GM18502 (cell line): ENCODE data around the gene HK2.
A peak's percentile ranks its signal among the peaks of the same experiment; 100 is the strongest.

ENCODE experiments used
- ATAC-seq: cut with Tn5 transposase; IDR thresholded peaks from one replicate; pipeline ENCODE4 v1.9.1; 2021; ENCODE audit warnings: mild to moderate bottlenecking; ENCODE audit not compliant: unreplicated experiment, poor library complexity

HK2 gene

DNA sequence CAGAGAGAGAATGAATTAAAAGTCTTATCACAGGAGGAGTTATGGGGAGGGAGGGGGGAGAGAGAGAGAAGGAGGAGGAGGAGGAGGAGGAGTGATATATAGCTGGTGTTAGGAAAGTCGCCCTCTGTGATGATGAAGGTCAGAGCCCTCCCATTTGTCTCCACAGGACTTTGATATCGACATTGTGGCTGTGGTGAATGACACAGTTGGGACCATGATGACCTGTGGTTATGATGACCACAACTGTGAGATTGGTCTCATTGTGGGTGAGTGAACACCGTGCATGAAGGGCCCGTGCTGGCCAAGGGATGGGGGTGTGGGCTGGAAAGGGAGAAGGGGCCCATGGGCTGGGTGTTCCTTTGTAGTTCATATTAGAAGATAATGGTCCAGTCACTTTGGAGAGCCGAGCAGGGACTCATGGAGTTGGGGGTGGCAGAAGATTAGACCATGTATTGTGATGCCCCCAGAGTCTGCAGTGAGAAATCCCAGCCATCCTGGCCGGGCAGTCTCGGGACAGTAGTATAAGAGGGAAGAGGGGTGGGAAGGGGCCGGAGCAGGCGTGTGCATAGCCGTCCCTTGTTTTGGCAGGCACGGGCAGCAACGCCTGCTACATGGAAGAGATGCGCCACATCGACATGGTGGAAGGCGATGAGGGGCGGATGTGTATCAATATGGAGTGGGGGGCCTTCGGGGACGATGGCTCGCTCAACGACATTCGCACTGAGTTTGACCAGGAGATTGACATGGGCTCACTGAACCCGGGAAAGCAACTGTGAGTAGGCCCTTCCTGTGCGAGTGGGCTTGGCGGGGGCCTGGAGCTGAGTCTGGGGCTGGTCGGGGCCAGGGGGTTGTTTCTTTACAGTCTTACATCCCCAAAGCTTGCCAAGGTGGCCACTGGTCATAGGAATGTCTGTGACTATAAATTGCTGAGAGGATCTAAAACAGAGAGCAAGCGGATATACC lies 40.0 kb downstream of the HK2 start:
- ATAC-seq, result no peak

DNA sequence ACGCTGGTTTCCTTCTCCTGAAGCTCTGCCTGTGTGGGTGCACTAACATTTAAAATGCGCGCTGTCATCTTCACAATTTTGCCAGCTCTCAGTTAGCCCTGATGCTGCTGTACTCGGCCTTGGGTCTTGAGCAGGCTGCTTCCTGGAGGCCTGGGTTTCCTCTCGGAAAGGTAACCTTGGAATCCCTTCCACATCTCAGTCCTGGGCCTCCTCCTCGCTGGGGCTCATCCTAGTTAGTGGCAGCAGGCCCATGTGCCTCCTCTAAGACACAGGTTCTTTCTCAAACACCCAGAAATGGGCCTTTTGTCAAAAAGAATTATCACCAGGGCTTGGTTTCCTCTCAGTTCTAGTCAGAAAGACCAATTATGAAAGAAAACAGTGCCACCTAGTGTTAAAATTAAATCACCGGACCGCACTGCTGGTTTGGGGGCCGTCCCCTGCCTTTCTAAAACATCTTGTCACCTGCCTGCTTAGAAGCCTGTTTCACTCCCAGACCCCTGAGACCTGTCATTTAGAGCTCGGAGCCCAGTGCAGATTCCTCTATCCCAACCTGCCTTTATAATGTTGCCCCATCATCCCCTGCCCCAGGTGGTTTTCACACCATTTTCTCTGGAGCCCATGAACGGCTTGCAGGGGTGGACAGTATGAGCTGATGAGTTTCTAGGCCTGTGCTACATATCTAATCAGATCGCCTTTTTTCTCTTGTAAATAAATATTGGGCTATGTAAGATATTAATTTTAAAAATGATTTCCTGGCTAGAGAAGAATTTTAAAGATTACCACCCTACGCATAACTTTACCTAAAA lies 42.4 kb downstream of the HK2 start:
- ATAC-seq, result peak; percentile 67

DNA sequence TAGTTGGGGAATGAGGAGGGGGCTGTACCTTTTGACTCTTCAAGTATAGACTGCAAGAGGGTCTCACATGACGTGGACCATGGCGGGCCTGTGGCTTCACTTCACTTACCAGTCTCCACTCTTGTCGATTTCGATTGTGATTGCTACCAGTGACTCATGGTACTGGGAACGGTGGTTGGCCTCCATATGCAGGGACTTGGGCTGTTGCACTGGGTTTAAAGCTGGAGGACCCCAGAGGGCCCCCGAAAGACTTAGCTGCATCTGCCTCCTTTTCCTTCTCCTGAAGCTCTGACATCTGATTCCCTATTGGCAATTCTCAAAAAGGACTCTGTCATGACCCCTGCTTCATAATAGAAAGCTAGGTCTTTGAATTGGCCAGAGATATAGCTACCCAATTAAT lies 43.4 kb downstream of the HK2 start:
- ATAC-seq, result no peak

DNA sequence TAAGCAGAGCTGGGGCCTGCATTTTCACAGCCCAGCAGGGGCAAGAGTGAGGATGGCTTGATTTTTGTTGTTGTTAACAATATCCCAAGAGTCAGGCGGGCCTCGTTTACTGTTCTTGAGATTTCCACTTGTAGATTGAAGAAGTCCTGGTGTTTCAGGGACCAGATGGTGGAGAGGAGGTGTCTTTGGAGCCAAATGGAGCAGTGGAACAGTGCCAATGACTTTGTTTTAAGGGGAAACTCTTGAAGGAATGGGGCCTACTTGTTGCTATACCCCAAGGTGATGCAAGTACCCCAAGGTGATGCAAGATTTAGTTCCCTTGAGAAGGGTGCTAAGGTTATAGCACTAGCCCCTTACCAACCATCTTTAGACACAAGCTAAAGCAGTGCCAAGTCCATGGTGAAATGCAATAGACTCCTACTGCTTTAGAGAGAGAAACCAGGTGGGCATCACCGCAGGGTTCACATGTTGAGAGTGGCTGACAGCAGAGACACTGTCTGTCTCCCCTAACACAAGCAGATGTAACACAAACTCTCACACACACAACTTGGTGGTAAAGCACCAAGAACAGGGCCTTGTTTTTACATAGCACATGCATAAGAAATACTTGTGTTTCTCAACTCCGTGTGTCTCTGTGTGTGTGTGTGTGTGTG lies 44.0 kb downstream of the HK2 start:
- ATAC-seq, result no peak

DNA sequence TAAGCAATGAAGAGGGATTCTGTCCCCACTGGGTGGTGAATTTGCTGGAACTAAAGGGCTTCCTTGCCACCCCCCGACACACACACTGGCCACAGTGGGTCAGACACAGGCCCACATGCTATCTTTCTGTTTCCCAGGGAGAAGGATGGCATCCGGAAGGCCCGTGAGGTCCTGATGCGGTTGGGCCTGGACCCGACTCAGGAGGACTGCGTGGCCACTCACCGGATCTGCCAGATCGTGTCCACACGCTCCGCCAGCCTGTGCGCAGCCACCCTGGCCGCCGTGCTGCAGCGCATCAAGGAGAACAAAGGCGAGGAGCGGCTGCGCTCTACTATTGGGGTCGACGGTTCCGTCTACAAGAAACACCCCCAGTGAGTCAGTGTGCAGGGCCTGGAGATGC lies 44.6 kb downstream of the HK2 start:
- no peak for ATAC-seq

DNA sequence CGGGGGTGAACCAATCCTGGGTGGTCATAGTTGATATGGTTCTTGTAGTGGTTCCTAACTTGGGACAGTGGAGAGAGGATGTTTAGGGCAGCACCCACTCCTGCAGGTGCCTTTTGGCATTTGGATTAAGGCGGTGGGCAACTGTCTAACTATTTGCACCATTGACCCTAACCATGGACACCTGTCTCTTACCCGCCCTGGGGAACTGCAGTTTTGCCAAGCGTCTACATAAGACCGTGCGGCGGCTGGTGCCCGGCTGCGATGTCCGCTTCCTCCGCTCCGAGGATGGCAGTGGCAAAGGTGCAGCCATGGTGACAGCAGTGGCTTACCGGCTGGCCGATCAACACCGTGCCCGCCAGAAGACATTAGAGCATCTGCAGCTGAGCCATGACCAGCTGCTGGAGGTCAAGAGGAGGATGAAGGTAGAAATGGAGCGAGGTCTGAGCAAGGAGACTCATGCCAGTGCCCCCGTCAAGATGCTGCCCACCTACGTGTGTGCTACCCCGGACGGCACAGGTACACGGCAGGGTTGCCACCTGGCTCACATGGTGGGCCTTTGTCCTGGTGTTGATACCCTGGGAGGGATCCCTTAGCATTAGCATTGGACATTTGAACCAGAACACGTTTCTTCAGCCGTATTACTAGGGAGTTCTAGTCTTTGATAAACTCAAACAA lies 46.3 kb downstream of the HK2 start:
- ATAC-seq, result no peak

DNA sequence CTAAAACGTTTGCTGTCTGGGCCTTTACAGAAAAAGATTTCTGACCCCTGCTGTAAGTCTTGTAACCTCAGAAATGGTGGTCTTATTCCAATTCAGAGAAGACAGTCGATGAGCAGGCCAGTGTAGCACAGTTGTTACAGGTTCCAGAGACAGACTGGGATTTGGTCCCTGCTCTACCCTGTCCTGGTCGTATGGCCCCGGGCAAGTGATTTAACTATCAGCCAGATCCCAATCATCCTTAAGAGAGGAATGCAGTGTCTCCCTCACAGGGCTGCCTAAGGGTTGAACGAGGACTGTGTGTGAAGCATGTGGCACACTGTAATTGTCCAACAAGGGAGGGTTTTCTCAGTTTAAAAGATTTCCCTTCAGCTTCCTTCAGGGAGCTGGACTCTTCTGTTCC lies 47.2 kb downstream of the HK2 start:
- ATAC-seq, result no peak

DNA sequence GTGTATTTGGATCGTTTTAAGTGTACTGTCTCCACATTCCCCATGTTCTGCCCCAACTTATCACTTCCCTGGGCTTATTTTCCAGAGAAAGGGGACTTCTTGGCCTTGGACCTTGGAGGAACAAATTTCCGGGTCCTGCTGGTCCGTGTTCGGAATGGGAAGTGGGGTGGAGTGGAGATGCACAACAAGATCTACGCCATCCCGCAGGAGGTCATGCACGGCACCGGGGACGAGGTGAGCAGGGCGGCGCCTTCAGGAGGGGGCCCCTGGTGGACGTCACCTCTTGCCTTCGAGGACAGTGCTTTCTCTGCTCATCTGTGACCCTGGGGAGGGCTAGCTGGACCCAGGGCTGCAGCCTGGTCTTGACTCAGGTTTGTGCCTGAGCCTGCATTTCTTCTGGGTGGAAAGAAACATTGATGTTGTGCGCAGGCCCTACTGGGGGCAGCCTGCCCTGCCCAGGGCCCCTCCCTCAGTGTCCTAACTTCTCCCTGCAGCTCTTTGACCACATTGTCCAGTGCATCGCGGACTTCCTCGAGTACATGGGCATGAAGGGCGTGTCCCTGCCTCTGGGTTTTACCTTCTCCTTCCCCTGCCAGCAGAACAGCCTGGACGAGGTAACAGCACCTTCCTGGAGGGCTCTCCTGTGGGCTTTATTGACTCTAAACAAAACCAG lies 47.8 kb downstream of the HK2 start:
- no peak for ATAC-seq

DNA sequence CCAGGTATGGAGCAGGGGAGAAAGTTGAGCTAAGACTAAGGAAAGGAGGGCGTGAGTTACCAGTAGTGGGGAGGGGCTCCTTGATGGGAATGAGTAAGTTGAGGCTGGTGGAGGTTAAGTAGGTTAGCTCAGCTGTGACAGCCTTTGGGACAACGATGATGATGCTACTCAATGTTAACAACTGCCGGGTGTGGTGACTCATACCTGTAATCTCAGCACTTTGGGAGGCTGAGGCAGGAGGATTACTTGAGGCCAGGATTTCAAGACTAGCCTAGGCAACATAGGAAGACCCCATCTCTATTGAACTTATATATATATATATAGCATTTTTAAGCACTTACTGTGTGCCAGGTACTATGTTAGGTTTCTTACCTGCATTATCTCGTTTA lies 48.4 kb downstream of the HK2 start:
- no peak for ATAC-seq

DNA sequence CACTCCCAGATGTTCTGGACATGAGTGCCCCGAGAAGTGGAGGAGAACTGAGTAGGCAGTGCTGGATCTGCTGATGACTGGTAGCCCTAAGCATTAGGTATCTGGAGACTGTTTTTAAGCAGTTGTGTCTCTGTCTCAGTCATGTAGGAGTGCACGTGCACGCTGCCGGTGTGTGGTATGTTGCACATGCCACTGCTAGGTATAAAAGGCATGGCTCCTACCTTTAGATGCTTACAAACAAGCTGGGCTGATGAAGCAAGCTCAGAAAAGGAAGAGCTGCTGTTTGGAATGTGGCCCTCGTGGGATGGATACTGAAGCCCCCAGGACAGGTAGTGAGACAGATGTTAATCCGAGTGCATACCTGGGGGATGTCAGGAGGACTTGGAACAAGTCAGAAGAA lies 49.1 kb downstream of the HK2 start:
- ATAC-seq, result no peak

DNA sequence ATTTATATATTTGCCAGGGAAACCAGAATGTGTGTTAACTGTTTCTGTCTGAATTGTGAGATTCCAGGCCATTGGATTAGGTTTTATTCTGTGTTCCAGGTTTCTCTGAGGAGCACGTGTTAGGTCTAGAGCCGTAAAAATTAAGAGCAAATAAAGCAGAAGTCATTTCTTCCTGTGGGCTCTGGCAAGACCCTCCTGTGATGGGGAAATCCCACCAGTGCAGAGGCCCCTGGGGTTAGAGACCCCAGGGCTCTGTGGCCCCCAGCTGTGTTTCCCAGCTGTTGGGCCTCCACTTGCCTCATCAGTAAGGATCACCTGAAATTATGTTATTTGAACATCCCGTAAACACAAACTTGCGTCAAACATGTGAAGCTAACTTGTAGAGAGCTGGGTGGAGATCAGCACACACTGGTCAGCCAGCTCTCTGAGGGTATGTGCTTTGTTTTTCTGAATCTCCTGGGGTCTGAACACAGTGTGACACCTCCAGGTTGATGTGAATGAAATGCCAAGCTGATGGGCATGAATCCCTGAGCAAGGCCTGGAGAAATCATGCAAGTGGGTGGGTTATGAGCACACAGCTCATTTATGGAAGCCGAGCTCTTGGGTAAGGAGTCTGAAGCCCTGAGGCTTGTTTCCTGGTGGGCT lies 50.3 kb downstream of the HK2 start:
- ATAC-seq, result no peak

DNA sequence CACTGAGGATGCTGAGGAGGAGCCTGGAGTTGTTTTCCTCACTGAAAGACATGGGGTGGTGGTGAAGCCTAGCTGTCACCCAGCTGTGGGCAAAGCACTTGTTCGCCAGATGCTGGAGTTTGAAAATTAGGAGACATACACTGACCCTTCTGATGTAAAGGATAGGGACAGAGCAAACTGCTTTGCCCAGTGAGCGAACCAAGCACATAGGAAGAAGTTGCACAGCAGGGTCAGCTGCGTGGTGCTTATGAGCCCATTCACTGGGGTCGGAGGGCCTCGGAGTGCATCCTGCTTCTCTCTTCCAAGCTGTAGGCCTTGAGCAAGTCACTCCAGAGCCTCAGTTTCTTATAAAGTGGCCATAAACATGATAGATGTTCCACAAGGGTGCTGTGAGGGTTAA lies 50.9 kb downstream of the HK2 start:
- ATAC-seq, result no peak

DNA sequence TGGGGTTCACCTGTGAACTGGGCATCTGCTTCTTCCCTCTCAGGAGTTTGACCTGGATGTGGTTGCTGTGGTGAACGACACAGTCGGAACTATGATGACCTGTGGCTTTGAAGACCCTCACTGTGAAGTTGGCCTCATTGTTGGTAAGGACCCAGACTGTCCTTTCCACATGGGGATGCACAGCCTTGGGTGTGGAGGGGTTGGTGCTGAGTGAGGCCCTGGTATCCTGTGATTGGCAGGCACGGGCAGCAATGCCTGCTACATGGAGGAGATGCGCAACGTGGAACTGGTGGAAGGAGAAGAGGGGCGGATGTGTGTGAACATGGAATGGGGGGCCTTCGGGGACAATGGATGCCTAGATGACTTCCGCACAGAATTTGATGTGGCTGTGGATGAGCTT lies 52.3 kb downstream of the HK2 start:
- no peak for ATAC-seq

DNA sequence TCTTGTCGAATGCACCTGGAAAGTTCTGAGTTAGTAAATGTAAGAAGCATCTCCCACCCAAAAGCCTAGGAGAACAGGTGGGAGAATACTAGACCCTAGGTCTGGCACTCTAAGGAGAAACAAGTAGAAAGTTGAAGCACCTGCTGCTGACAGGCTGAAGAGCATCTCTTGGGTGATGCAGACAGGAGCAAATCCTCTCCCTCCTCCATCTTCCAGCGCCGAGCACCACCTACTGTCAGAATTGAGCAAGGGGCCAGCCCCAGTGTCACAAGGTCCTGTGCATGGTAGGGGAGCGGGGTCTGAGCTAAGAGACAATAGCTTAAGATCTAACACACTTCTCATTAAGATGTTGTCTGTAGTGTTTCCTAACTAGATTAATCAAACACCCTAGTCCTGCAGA lies 52.9 kb downstream of the HK2 start:
- no peak for ATAC-seq

DNA sequence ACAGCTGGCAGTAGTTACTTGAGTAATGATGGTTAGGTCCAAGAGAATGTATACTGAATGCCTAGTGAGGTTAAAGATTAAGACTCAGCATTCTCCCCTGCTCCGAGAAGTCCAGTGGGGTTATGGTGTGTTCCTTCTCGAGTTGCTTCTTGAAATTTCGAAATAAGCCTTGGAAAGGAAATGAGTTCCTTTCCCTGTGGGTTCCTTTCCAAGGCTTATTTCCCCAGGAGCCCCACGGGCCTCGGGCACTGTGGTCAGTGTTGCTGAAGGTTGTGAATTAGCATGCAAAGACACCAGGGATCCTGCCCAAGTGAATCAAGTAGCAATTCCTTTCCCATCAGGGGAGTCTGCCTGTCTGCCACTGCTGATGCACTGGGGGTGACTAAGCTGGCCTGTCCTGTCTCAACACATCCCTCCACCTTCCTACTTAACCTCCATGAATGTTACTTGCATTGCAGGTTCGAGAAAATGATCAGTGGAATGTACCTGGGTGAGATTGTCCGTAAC lies 53.6 kb downstream of the HK2 start:
- ATAC-seq, result no peak

DNA sequence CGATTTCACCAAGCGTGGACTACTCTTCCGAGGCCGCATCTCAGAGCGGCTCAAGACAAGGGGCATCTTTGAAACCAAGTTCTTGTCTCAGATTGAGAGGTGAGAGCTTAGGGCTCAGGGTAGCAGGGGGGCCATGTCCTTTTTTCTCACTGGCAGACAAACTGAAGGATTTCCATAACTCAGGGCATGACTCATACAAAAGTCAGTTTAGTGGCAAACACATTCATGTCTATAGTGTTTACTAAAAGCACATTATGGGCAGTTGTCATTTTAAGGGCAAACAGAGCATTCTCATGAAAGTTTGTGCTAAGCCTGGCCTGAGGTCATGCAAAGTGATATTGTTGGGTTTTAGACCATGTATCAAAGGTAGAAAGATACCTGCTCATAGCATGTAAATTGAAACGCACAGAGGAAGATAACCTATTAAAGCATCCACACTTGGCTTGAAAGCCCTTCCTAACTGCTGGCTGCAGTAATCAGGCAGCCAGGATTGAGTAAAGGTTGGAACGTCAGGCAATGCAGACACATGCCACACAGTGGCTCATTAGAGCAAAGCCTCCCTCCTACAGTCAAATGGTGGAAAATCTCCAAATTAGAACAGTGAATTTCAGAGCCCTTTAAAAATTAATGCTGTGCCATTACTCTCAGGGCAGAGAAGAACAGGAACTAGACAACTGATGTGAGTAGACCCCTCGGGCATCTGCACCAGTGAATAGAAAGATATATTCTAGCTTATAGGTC lies 54.2 kb downstream of the HK2 start:
- ATAC-seq, result no peak

DNA sequence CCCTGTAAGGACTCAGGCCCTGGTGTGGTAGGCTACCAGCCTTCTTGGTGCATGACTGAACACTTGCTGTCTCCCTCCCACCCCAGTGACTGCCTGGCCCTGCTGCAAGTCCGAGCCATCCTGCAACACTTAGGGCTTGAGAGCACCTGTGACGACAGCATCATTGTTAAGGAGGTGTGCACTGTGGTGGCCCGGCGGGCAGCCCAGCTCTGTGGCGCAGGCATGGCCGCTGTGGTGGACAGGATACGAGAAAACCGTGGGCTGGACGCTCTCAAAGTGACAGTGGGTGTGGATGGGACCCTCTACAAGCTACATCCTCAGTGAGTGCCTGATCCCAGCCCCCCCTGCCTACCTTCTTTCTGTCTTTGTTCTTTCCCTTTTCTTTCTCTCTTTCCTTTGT lies 55.2 kb downstream of the HK2 start:
- ATAC-seq, result no peak

DNA sequence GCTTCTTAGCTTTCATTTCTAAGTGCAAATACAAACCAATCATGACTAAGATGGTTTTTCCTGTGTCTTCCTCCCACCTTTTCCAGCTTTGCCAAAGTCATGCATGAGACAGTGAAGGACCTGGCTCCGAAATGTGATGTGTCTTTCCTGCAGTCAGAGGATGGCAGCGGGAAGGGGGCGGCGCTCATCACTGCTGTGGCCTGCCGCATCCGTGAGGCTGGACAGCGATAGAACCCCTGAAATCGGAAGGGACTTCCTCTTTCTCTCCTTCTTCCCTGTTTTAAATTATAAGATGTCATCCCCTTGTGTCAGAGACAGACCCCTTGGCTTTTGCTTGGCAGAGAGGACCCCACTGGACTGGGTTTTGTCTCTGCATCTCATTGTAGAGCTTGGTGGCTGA lies 56.8 kb downstream of the HK2 start:
- no peak for ATAC-seq
